ENCODE measurements around the gene NR3C2.

The NR3C2 gene

GRCh38 chr4:148151806-148152205 is 290.4 kb downstream of the NR3C2 start:
- no peaks in the 10 kb centered on the region for H3F3A ChIP-seq (ENCODE audit: insufficient read depth, low read length)
- no peak for TF ChIP-seq EZH2 (IDR thresholded peaks at IDR 0.05; ENCODE audit: borderline replicate concordance, low read length)
- TF ChIP-seq, protein P1, sequence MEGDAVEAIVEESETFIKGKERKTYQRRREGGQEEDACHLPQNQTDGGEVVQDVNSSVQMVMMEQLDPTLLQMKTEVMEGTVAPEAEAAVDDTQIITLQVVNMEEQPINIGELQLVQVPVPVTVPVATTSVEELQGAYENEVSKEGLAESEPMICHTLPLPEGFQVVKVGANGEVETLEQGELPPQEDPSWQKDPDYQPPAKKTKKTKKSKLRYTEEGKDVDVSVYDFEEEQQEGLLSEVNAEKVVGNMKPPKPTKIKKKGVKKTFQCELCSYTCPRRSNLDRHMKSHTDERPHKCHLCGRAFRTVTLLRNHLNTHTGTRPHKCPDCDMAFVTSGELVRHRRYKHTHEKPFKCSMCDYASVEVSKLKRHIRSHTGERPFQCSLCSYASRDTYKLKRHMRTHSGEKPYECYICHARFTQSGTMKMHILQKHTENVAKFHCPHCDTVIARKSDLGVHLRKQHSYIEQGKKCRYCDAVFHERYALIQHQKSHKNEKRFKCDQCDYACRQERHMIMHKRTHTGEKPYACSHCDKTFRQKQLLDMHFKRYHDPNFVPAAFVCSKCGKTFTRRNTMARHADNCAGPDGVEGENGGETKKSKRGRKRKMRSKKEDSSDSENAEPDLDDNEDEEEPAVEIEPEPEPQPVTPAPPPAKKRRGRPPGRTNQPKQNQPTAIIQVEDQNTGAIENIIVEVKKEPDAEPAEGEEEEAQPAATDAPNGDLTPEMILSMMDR (IDR thresholded peaks at IDR 0.05; ENCODE audit: low read length), result no peak
- no peaks in the 10 kb centered on the region for H3K36me3 ChIP-seq (ENCODE audit: insufficient read depth, low read length)
- no peaks in the 10 kb centered on the region for H4K20me1 ChIP-seq (ENCODE audit: insufficient read depth, low read length)
- no peak overlapping the region for H3K9ac ChIP-seq (ENCODE audit: low read length)
- H3K9me3 ChIP-seq (ENCODE audit: low read length), result no peaks in the 10 kb centered on the region
- no peaks in the 10 kb centered on the region for H3K9me2 ChIP-seq (ENCODE audit: low read depth, low read length)
- no peak overlapping the region for H3K27ac ChIP-seq (ENCODE audit: low read depth, low read length, poor library complexity, severe bottlenecking)
- no peak overlapping the region for H3K4me2 ChIP-seq (ENCODE audit: low read length)
- no peak overlapping the region for H3K4me3 ChIP-seq (ENCODE audit: low read depth, low read length, poor library complexity, severe bottlenecking)
- no peak overlapping the region for H2AFZ ChIP-seq (ENCODE audit: low read length)
- H3K4me1 ChIP-seq (ENCODE audit: insufficient read depth, low read length, severe bottlenecking), result peaks cover 9% of the 10 kb centered on the region
- H3K27me3 ChIP-seq (ENCODE audit: insufficient read depth, low read length), result no peaks in the 10 kb centered on the region
- no peaks in the 10 kb centered on the region for H3K79me2 ChIP-seq (ENCODE audit: insufficient read depth, low read length)

- TF ChIP-seq, protein P1 (IDR thresholded peaks at IDR 0.05; ENCODE audit: low read length), result no peak
- no peak for TF ChIP-seq EZH2 (IDR thresholded peaks at IDR 0.05; ENCODE audit: borderline replicate concordance, low read length)
- H3F3A ChIP-seq (ENCODE audit: insufficient read depth, low read length), result no peaks in the 10 kb centered on the region
- H3K4me3 ChIP-seq (ENCODE audit: low read depth, low read length, poor library complexity, severe bottlenecking), result no peak overlapping the region
- no peak overlapping the region for H3K27ac ChIP-seq (ENCODE audit: low read depth, low read length, poor library complexity, severe bottlenecking)
- H3K9me2 ChIP-seq (ENCODE audit: low read depth, low read length), result no peaks in the 10 kb centered on the region
- H3K27me3 ChIP-seq (ENCODE audit: insufficient read depth, low read length), result no peaks in the 10 kb centered on the region
- H3K9me3 ChIP-seq (ENCODE audit: low read length), result no peaks in the 10 kb centered on the region
- no peaks in the 10 kb centered on the region for H3K36me3 ChIP-seq (ENCODE audit: insufficient read depth, low read length)
- H4K20me1 ChIP-seq (ENCODE audit: insufficient read depth, low read length), result no peaks in the 10 kb centered on the region
- H2AFZ ChIP-seq (ENCODE audit: low read length), result no peak overlapping the region
- no peak overlapping the region for H3K9ac ChIP-seq (ENCODE audit: low read length)
- peaks cover 11% of the 10 kb centered on the region for H3K4me1 ChIP-seq (ENCODE audit: insufficient read depth, low read length, severe bottlenecking)
- no peak overlapping the region for H3K4me2 ChIP-seq (ENCODE audit: low read length)
- H3K79me2 ChIP-seq (ENCODE audit: insufficient read depth, low read length), result no peaks in the 10 kb centered on the region
Observed at GRCh38 chr4:148145475-148145874, 296.7 kb downstream of the NR3C2 start.

DNA sequence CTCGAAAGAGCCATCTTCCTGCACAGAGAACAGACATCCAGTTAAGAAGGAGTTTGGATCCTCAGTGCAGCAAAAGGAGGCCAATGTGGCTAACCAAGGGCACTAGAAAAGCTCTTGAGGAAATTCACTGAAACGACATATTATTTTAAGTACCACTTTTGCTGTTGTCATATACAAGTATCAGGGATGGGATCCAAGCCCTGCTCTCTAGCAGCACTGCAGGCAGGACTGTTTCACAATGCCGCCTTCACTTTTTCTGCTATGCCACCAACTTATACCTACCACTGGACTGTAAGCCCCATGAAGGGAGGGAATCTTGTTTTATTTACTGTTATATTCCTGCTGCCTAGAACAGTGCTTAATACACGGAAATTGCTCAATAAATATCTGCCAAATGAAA is 299.0 kb downstream of the NR3C2 start:
- H3F3A ChIP-seq (ENCODE audit: insufficient read depth, low read length), result no peaks in the 10 kb centered on the region
- no peaks in the 10 kb centered on the region for H3K27me3 ChIP-seq (ENCODE audit: insufficient read depth, low read length)
- no peaks in the 10 kb centered on the region for H3K9me3 ChIP-seq (ENCODE audit: low read length)
- H2AFZ ChIP-seq (ENCODE audit: low read length), result no peak overlapping the region
- H3K9ac ChIP-seq (ENCODE audit: low read length), result no peak overlapping the region
- H3K4me2 ChIP-seq (ENCODE audit: low read length), result no peak overlapping the region
- no peak overlapping the region for H3K4me3 ChIP-seq (ENCODE audit: low read depth, low read length, poor library complexity, severe bottlenecking)
- H4K20me1 ChIP-seq (ENCODE audit: insufficient read depth, low read length), result no peaks in the 10 kb centered on the region
- no peak overlapping the region for H3K27ac ChIP-seq (ENCODE audit: low read depth, low read length, poor library complexity, severe bottlenecking)
- TF ChIP-seq, protein P1 (IDR thresholded peaks at IDR 0.05; ENCODE audit: low read length), result no peak
- no peak for TF ChIP-seq EZH2 (IDR thresholded peaks at IDR 0.05; ENCODE audit: borderline replicate concordance, low read length)
- H3K9me2 ChIP-seq (ENCODE audit: low read depth, low read length), result no peaks in the 10 kb centered on the region
- no peaks in the 10 kb centered on the region for H3K36me3 ChIP-seq (ENCODE audit: insufficient read depth, low read length)
- no peaks in the 10 kb centered on the region for H3K79me2 ChIP-seq (ENCODE audit: insufficient read depth, low read length)
- peaks cover 20% of the 10 kb centered on the region for H3K4me1 ChIP-seq (ENCODE audit: insufficient read depth, low read length, severe bottlenecking)

Measured in OCI-LY1 (cell line).